Measurements from ENCODE around the gene RRM2. TPM values are rescaled to one million over a fixed set of nuclear protein-coding genes. Genes with fewer than 3 reads are reported as not detected.

RRM2 gene
- total RNA-seq, 1 experiment from 2014 or later = 129 TPM

- TF ChIP-seq HMGXB4 (CRISPR knock-in tag; IDR thresholded peaks at IDR 0.05) = peak; percentile 80; the same call in 1 of the 2 replicates
- peak; percentile 63; the same call in 1 of the 2 replicates for TF ChIP-seq ZNF232 (CRISPR knock-in tag; IDR thresholded peaks at IDR 0.05)
- peak; percentile 86; the same call in 1 of the 2 replicates for TF ChIP-seq FOXP4 (CRISPR knock-in tag; IDR thresholded peaks at IDR 0.05)
- TF ChIP-seq ZNF317 (CRISPR knock-in tag; IDR thresholded peaks at IDR 0.05; ENCODE audit: borderline replicate concordance, low read depth) = no peak
- peak; percentile 85 for TF ChIP-seq MAX (CRISPR knock-in tag; IDR thresholded peaks at IDR 0.05)
- no peak for TF ChIP-seq ZNF512 (CRISPR knock-in tag; IDR thresholded peaks at IDR 0.05; ENCODE audit: borderline replicate concordance)
- no peak for TF ChIP-seq ATF2 (CRISPR knock-in tag; IDR thresholded peaks at IDR 0.05; ENCODE audit: borderline replicate concordance, low read depth)
- 0 out of 2 replicates have a peak, but pooled peaks have one; percentile 34 for TF ChIP-seq TEAD4 (CRISPR knock-in tag; IDR thresholded peaks at IDR 0.05)
- TF ChIP-seq ZNF219 (CRISPR knock-in tag; IDR thresholded peaks at IDR 0.05; ENCODE audit: borderline replicate concordance) = 0 out of 2 replicates have a peak, but pooled peaks have one; percentile 40
- TF ChIP-seq ZNF281 (CRISPR knock-in tag; IDR thresholded peaks at IDR 0.05) = peak; percentile 25; the same call in 1 of the 2 replicates
- TF ChIP-seq PREB (CRISPR knock-in tag; IDR thresholded peaks at IDR 0.05; ENCODE audit: borderline replicate concordance) = peak; percentile 95; the same call in 1 of the 2 replicates
- no peak for TF ChIP-seq STAT6 (CRISPR knock-in tag; conservative IDR thresholded peaks at IDR 0.05; ENCODE audit: low read depth)
- TF ChIP-seq ATF6 (CRISPR knock-in tag; IDR thresholded peaks at IDR 0.05) = no peak
- peak; percentile 68; the same call in 1 of the 2 replicates for TF ChIP-seq E2F1 (CRISPR knock-in tag; IDR thresholded peaks at IDR 0.05)
- TF ChIP-seq E2F4 (CRISPR knock-in tag; IDR thresholded peaks at IDR 0.05; ENCODE audit: borderline replicate concordance, low read depth) = peak; percentile 100
- TF ChIP-seq FOXJ3 (CRISPR knock-in tag; IDR thresholded peaks at IDR 0.05; ENCODE audit: borderline replicate concordance) = no peak
These were observed at the start of gene RRM2 (continued) for GRCh38 chr2:10122500-10123280.

Measured in WTC11 (cell line).